Panc1 (cell line): ENCODE measurements around the gene HSPB7. TPM values are rescaled to one million over a fixed set of nuclear protein-coding genes. Genes with fewer than 3 reads are reported as not detected.

Experiments used
- ATAC-seq: fragments of 200-7000 bp; cut with Tn5 transposase; 2 replicates; pipeline ENCODE4 v1.9.1; 2020; ENCODE audit warnings: mild to moderate bottlenecking, moderate library complexity
- BruUV-seq: library from RNA; stranded (reverse); fragments of 400-500 nt; replicated peaks from 2 replicates; lab custom pipeline; 2021; lab: Mats Ljungman, UMichigan
- CTCF ChIA-PET: fragments of 300-600 bp; sonication (Branson Sonifier 250); formaldehyde crosslinking; loops from one replicate; lab custom pipeline; 2022; ENCODE audit warnings: antibody characterized with exemption; lab: Charles Lee
- POLR2A ChIA-PET: fragments of 300-600 bp; sonication (Branson Sonifier 250); formaldehyde crosslinking; loops from one replicate; lab custom pipeline; 2022; ENCODE audit warnings: antibody characterized with exemption; lab: Charles Lee
- DNase-seq: peaks from one replicate; pipeline ENCODE4 v3.0.0-alpha.2; 2010; ENCODE audit warnings: low read depth, low spot score
- H3K27ac ChIP-seq: 2 replicates; pipeline ENCODE4 v1.5.1; 2011; ENCODE audit warnings: mild to moderate bottlenecking, low read length, inconsistent platforms
- H3K27me3 ChIP-seq: fragments of 200-500 bp; sonication (Bioruptor generic); 2 replicates; pipeline ENCODE4 v1.6.0; 2014; ENCODE audit warnings: low read length, inconsistent platforms; ENCODE audit not compliant: control insufficient read depth, insufficient read depth
- H3K36me3 ChIP-seq: fragments of 200-500 bp; sonication (Bioruptor generic); 2 replicates; pipeline ENCODE4 v1.5.1; 2014; ENCODE audit warnings: inconsistent platforms, mild to moderate bottlenecking, low read length, moderate library complexity; ENCODE audit not compliant: control insufficient read depth, insufficient read depth
- H3K4me1 ChIP-seq: 2 replicates; pipeline ENCODE4 v1.5.1; 2011; ENCODE audit warnings: inconsistent platforms, mild to moderate bottlenecking, low read length, moderate library complexity; ENCODE audit not compliant: control insufficient read depth, insufficient read depth
- H3K4me3 ChIP-seq, 2 experiments: 2 replicates each; pipeline ENCODE4 v1.5.1; 2011 to 2012; ENCODE audit warnings: low read depth in 2 of 2, low read length in 2 of 2, mild to moderate bottlenecking in 2 of 2, inconsistent platforms in 1 of 2, moderate library complexity in 1 of 2
- H3K9me3 ChIP-seq: fragments of 200-500 bp; sonication (Bioruptor generic); 2 replicates; pipeline ENCODE4 v1.5.1; 2014; ENCODE audit warnings: low read depth, mild to moderate bottlenecking, inconsistent platforms, low read length, moderate library complexity; ENCODE audit not compliant: control insufficient read depth, insufficient read depth
- POLR2AphosphoS5 ChIP-seq: IDR thresholded peaks from 2 replicates; pipeline ENCODE4 v1.6.1; 2012; ENCODE audit warnings: mild to moderate bottlenecking, low read depth, low read length, moderate library complexity
- SIN3A ChIP-seq: IDR thresholded peaks from 2 replicates; pipeline ENCODE4 v1.6.1; 2012; ENCODE audit warnings: low read depth, mild to moderate bottlenecking, low read length, moderate library complexity, borderline replicate concordance; ENCODE audit not compliant: insufficient read depth
- TCF7L2 ChIP-seq: IDR thresholded peaks from 2 replicates; pipeline ENCODE4 v1.6.1; 2011; ENCODE audit warnings: mild to moderate bottlenecking, low read depth, low read length, inconsistent platforms
- in situ Hi-C: cut with HindIII; loops from 2 replicates; pipeline ENCODE4 v1.10.0; 2016; ENCODE audit warnings: low sequenced_read_pairs, low pct_unique_long_range_greater_than_20kb
- intact Hi-C: fragments of 100-400 bp; cut with micrococcal nuclease; formaldehyde crosslinking; loops from one replicate; pipeline ENCODE4 v1.10.0; 2022; ENCODE audit not compliant: unreplicated experiment
- total RNA-seq: library from RNA; stranded (reverse); gene quantifications from one replicate; pipeline ENCODE4 v1.2.1, GENCODE V29; 2021; ENCODE audit not compliant: unreplicated experiment
- TF ChIP-seq, protein P1 (sequence below), 2 experiments: IDR thresholded peaks; 2 replicates each; pipeline ENCODE4 v1.6.1; 2011 to 2012; ENCODE audit warnings: low read depth in 2 of 2, control low read depth in 1 of 2, low read length in 1 of 2, mild to moderate bottlenecking in 1 of 2, moderate library complexity in 1 of 2; ENCODE audit not compliant: insufficient read depth in 1 of 2
- TF ChIP-seq, protein P2 (sequence below): fragments of 450-650 bp; IDR thresholded peaks from 2 replicates; pipeline ENCODE4 v1.5.1; 2017; ENCODE audit warnings: mild to moderate bottlenecking

The HSPB7 gene
- total RNA-seq, 1 experiment from 2014 or later: 0.10 TPM

- POLR2A ChIA-PET: no interaction called here
- in situ Hi-C loops: no loop called here
- ATAC-seq (no peak), DNase-seq (no peak)
- Histone ChIP-seq H3K4me1 (no peaks in the 10 kb centered on the region), H3K4me3 (no peak overlapping the region), H3K27ac (no peak overlapping the region), H3K27me3 (no peaks in the 10 kb centered on the region), H3K36me3 (no peaks in the 10 kb centered on the region), H3K9me3 (no peaks in the 10 kb centered on the region)
- CTCF ChIA-PET: interaction anchor here (0.8 kb wide), 1 partner anchor 10 kb away, joined by 4 read pairs; no protein-coding TSS in a partner anchor
- intact Hi-C loops: no loop called here
- no TSS peak for BruUV-seq
- TF ChIP-seq, protein P1, sequence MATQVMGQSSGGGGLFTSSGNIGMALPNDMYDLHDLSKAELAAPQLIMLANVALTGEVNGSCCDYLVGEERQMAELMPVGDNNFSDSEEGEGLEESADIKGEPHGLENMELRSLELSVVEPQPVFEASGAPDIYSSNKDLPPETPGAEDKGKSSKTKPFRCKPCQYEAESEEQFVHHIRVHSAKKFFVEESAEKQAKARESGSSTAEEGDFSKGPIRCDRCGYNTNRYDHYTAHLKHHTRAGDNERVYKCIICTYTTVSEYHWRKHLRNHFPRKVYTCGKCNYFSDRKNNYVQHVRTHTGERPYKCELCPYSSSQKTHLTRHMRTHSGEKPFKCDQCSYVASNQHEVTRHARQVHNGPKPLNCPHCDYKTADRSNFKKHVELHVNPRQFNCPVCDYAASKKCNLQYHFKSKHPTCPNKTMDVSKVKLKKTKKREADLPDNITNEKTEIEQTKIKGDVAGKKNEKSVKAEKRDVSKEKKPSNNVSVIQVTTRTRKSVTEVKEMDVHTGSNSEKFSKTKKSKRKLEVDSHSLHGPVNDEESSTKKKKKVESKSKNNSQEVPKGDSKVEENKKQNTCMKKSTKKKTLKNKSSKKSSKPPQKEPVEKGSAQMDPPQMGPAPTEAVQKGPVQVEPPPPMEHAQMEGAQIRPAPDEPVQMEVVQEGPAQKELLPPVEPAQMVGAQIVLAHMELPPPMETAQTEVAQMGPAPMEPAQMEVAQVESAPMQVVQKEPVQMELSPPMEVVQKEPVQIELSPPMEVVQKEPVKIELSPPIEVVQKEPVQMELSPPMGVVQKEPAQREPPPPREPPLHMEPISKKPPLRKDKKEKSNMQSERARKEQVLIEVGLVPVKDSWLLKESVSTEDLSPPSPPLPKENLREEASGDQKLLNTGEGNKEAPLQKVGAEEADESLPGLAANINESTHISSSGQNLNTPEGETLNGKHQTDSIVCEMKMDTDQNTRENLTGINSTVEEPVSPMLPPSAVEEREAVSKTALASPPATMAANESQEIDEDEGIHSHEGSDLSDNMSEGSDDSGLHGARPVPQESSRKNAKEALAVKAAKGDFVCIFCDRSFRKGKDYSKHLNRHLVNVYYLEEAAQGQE (IDR thresholded peaks at IDR 0.05; ENCODE audit: insufficient read depth in 1 of 2, low read depth in 2 of 2, low read length in 1 of 2): no peak
- no peak for TF ChIP-seq POLR2AphosphoS5
- TF ChIP-seq TCF7L2: no peak
- TF ChIP-seq, protein P2, sequence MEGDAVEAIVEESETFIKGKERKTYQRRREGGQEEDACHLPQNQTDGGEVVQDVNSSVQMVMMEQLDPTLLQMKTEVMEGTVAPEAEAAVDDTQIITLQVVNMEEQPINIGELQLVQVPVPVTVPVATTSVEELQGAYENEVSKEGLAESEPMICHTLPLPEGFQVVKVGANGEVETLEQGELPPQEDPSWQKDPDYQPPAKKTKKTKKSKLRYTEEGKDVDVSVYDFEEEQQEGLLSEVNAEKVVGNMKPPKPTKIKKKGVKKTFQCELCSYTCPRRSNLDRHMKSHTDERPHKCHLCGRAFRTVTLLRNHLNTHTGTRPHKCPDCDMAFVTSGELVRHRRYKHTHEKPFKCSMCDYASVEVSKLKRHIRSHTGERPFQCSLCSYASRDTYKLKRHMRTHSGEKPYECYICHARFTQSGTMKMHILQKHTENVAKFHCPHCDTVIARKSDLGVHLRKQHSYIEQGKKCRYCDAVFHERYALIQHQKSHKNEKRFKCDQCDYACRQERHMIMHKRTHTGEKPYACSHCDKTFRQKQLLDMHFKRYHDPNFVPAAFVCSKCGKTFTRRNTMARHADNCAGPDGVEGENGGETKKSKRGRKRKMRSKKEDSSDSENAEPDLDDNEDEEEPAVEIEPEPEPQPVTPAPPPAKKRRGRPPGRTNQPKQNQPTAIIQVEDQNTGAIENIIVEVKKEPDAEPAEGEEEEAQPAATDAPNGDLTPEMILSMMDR: no peak
- TF ChIP-seq SIN3A: no peak
Observed at GRCh38 chr1:16050328-16050727, 32.5 kb upstream of the HSPB7 start.

- Histone ChIP-seq H3K27me3 (no peaks in the 10 kb centered on the region), H3K27ac (0 out of 2 replicates have a peak overlapping the region, but pooled peaks have one; percentile 29), H3K9me3 (no peaks in the 10 kb centered on the region), H3K4me1 (no peaks in the 10 kb centered on the region), H3K36me3 (no peaks in the 10 kb centered on the region), H3K4me3 (peak overlapping the region; percentile 30 to 45)
- intact Hi-C loops (no loop called here), in situ Hi-C loops (no loop called here)
- DNase-seq (no peak), ATAC-seq (peak; percentile 59)
- CTCF ChIA-PET: interaction anchor here (0.6 kb wide), 1 partner anchor 20 kb away, joined by 3 read pairs; no protein-coding TSS in a partner anchor
- no TSS peak for BruUV-seq
- TF ChIP-seq SIN3A (no peak), POLR2AphosphoS5 (no peak), TCF7L2 (no peak)
- TF ChIP-seq, protein P1 (IDR thresholded peaks at IDR 0.05; ENCODE audit: insufficient read depth in 1 of 2, low read depth in 2 of 2, low read length in 1 of 2): no peak
- TF ChIP-seq, protein P2: no peak; the same call in 1 of the 2 replicates
- POLR2A ChIA-PET: no interaction called here
Observed at GRCh38 chr1:16048573-16049189, 30.8 kb upstream of the HSPB7 start.
